Erythroblast (primary cell): ENCODE results near the gene TSPAN16.

Experiments
- GATA1 ChIP-seq: IDR thresholded peaks from 2 replicates; pipeline ENCODE4 v1.6.1; 2011; ENCODE audit warnings: low read depth, mild to moderate bottlenecking, control low read depth, low read length, moderate library complexity
- POLR2A ChIP-seq: IDR thresholded peaks from 2 replicates; pipeline ENCODE4 v1.6.1; 2011; ENCODE audit warnings: mild to moderate bottlenecking, low read length

DNA sequence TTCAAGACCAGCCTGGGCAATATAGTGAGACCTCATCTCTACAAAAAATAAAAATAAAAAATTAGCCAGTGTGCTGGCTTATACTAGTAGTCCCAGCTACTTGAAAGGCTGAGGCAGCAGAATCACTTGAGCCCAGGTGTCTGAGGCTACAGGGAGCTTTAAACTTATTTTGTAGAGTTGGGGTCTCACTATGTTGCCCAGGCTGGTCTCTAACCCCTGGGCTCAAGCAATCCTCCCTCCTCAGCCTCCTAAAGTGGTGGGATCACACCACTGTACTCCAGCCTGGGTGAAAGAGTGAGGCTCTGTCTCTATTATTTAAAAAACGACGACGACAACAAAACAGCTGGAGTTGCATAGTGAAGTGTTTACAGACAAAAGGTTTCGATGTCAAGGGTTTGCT is 35.5 kb downstream of the TSPAN16 start:
- TF ChIP-seq POLR2A (no peak), GATA1 (no peak)
